ENCODE measurements around the gene SDF2. TPM values are rescaled to one million over a fixed set of nuclear protein-coding genes. Genes with fewer than 3 reads are reported as not detected.

Gene SDF2
- total and polyA plus RNA-seq, 9 of the 15 experiments (the other 6 are each of a cell fraction or from before 2014, with no cell fraction given): 41.2 to 132 (median 65.6) TPM

DNA sequence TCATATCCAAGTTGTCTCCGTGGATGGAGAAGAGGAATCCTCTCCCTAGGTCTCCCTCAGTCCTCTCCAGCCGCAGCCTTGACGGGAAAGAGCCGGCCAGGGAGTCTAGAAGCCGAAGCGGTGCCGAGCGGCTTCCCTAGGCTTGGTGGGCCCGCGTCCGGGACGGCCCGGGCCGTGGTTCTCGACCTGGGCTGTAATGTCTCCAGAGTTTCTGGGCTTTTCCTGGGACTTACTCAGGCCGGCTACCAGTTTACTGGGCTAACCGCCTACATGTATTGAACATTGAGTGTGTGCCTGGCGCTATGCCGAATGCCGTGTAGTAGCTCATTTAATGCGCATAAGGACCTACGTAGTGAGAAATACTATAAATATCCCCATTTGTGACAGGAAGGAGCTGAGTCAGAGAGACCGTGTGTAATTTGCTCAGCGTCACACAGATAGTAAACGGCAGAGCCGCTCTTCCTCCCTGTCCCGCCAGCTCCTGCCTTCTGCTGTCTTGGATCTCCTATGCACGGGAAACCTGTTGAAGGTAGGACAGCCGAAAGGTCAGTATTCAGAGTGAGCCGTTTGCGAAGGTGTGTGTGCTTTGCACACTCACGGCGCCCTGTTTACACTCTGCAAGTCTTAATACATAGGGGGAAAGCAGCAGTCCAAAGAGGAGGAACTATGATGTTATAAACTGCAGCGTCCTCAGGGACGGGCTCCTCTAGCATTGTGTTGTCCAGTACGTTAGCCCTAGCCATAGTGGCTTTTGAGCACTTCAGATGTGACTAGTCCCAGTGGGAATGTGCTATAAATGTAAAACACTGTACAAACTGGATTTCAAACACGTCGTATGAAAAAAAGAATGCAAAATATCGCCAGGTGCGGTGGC lies 62.2 kb downstream of the SDF2 start (continued):
- peak; percentile 51 for TF ChIP-seq E2F8 (IDR thresholded peaks at IDR 0.05; ENCODE audit: low read depth, partially characterized antibody)
- TF ChIP-seq CEBPG (CRISPR knock-in tag; IDR thresholded peaks at IDR 0.05): no peak
- TF ChIP-seq CEBPG (tag; conservative IDR thresholded peaks at IDR 0.05 in 1 of 2, IDR thresholded peaks at IDR 0.05 in 1 of 2): no peak
- TF ChIP-seq TARDBP (IDR thresholded peaks at IDR 0.05): peak; percentile 20; the same call in 1 of the 2 replicates
- no peak for TF ChIP-seq BRCA1 (IDR thresholded peaks at IDR 0.05)
- no peak for TF ChIP-seq BRCA1 (CRISPR knock-in tag; IDR thresholded peaks at IDR 0.05)
- TF ChIP-seq ARHGAP35 (IDR thresholded peaks at IDR 0.05; ENCODE audit: partially characterized antibody): no peak
- TF ChIP-seq NUFIP1 (IDR thresholded peaks at IDR 0.05; ENCODE audit: partially characterized antibody): no peak
- TF ChIP-seq BRD9 (IDR thresholded peaks at IDR 0.05; ENCODE audit: low read depth, partially characterized antibody): no peak
- no peak for TF ChIP-seq GMEB1 (CRISPR knock-in tag; IDR thresholded peaks at IDR 0.05)
- TF ChIP-seq, protein P1, sequence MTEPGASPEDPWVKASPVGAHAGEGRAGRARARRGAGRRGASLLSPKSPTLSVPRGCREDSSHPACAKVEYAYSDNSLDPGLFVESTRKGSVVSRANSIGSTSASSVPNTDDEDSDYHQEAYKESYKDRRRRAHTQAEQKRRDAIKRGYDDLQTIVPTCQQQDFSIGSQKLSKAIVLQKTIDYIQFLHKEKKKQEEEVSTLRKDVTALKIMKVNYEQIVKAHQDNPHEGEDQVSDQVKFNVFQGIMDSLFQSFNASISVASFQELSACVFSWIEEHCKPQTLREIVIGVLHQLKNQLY (CRISPR knock-in tag; conservative IDR thresholded peaks at IDR 0.05): no peak; a peak in 1 of 4 replicates
- TF ChIP-seq KLF1 (tag; IDR thresholded peaks at IDR 0.05): no peak
- no peak for TF ChIP-seq PHB (CRISPR knock-in tag; IDR thresholded peaks at IDR 0.05)
- TF ChIP-seq, protein P2, sequence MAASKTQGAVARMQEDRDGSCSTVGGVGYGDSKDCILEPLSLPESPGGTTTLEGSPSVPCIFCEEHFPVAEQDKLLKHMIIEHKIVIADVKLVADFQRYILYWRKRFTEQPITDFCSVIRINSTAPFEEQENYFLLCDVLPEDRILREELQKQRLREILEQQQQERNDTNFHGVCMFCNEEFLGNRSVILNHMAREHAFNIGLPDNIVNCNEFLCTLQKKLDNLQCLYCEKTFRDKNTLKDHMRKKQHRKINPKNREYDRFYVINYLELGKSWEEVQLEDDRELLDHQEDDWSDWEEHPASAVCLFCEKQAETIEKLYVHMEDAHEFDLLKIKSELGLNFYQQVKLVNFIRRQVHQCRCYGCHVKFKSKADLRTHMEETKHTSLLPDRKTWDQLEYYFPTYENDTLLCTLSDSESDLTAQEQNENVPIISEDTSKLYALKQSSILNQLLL (CRISPR knock-in tag; IDR thresholded peaks at IDR 0.05; ENCODE audit: borderline replicate concordance): no peak
- peak; percentile 50 to 84; a peak in 3 of 4 replicates for TF ChIP-seq FOXK2 (conservative IDR thresholded peaks at IDR 0.05 in 1 of 2, IDR thresholded peaks at IDR 0.05 in 1 of 2; ENCODE audit: low read depth in 2 of 2)
- no peak for TF ChIP-seq TOE1 (IDR thresholded peaks at IDR 0.05; ENCODE audit: borderline replicate concordance)
- no peak for TF ChIP-seq TOE1 (CRISPR knock-in tag; IDR thresholded peaks at IDR 0.05; ENCODE audit: borderline replicate concordance, low read depth)
